CD4-positive, alpha-beta T cell treated with Interleukin-17A for 1 hour (primary cell): ENCODE data around the gene SNAPIN.
"Not testable (repeated sequence)": the region's sequence is repeated elsewhere in the genome, so short reads cannot be mapped to it uniquely, and the experiment has no call there.

Experiments used
- DNase-seq: peaks from one replicate; pipeline ENCODE4 v3.0.0-alpha.2; 2020

The SNAPIN gene

GRCh38 chr1:153649137-153649862 is 9.2 kb upstream of the SNAPIN start:
- DNase-seq, result peak; percentile 26

DNA sequence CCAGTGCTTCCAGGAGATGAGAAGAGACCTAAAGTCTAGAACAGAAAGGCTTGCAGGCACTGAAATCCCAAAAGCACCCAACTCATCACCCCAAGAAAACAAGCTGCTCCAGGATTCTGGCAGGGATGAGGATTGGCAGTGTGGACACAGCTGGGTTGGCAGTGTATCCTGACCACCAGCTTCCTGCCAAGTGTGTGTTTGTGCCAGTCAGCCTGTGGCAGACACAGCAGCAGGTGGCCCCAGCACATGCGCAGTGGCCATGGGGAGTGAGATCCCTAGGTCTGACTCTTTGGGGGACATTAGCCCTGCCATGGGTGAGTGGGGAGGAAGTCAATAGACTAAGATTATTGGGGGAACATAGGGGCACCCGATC is 8.7 kb upstream of the SNAPIN start:
- DNase-seq, result no peak

GRCh38 chr1:153651771-153652170 is 6.7 kb upstream of the SNAPIN start:
- no peak for DNase-seq

GRCh38 chr1:153652805-153653500 is 5.5 kb upstream of the SNAPIN start:
- no peak for DNase-seq

- DNase-seq, result no peak
Measured at GRCh38 chr1:153655333-153655732, 3.2 kb upstream of the SNAPIN start.

- no peak for DNase-seq
Measured at GRCh38 chr1:153659175-153659534, 652 bp downstream of the SNAPIN start.

- DNase-seq, result no peak
Measured at GRCh38 chr1:153659656-153660055, 1.2 kb downstream of the SNAPIN start.

- no peak for DNase-seq
Measured at GRCh38 chr1:153661111-153661708, 2.7 kb downstream of the SNAPIN start.

DNA sequence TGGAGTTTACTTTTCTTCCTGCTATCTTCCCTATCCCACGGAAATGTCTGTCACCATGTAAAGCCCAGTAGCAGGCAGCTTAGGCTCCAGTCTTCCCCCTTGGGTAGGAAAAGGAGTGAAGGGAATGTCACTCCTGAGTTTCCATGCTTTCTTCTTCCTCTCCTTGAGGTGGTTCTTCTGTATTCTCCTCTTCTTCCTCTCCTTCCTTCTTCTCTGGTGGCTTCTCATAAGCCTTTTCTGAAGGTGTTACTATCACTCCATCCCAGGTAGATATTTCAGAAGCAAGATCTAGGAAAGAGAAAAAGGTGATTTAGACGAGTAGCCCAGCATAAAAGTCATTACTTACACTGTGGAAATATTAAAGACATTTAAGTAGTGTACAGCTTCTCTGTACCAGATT is 3.8 kb downstream of the SNAPIN start:
- no peak for DNase-seq

- DNase-seq, result no peak
Measured at GRCh38 chr1:153663211-153663610, 4.7 kb downstream of the SNAPIN start.

GRCh38 chr1:153667439-153667838 is 8.9 kb downstream of the SNAPIN start:
- DNase-seq, result no peak

DNA sequence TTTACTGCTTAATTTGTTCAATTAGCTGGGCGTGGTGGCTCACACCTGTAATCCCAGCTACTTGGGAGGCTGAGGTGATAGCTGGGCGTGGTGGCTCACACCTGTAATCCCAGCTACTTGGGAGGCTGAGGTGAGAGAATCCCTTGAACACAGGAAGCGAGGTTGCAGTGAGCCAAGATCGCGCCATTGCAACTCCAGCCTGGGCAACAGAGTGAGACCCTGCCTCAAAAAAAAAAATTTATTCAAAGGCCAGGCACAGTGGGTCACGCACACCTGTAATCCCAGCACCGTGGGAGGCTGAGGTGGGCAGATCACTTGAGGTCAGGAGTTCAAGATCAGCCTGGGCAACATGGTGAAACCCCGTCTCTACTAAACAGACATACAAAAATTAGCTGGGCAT is 10.2 kb downstream of the SNAPIN start:
- DNase-seq, result not testable (repeated sequence)

DNA sequence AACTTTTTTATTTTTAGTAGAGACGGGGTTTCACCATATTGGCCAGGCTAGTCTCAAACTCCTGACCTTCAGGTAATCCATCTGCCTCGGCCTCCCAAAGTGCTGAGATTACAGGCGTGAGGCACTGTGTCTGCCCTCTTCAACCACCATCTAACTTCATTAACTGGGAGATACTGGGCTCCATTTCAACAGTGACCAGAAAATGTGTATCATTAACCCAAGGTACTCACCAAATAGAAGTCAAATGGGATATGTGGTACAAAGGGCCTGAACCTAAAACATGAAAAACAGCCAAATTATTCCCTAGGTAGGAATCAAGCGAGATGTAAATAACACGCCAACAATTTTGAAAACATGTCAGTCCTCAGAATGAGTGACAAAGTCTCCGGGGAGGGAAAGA is 11.1 kb downstream of the SNAPIN start:
- DNase-seq, result no peak

DNA sequence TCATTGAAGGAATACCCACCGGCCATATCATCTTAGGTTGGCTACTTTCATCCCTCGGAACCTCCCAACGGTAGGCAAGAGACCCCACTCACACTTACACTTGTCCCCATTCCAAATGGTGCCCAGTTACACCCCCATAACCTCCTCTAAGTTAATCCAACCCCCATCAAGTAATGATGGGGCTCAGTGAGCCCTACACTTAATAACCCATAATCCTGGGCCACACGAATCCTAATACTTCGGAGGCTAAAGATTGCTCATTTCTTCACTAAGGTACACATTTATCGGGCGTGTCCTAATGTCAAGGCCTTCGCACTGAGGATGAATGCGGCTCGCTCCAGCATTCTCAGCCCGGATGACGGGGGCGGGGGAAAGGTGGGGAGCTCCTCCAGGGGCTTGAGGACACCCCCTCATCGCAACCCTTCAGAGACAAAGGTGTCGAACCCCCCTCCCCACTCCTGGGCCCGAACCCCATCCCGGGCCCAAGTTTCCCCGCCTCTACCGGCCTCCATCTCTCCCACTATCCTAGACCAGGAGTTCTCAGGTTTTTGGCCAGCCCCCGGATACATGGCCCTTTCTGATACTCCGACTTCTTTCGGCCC is 11.9 kb downstream of the SNAPIN start:
- no peak for DNase-seq

DNA sequence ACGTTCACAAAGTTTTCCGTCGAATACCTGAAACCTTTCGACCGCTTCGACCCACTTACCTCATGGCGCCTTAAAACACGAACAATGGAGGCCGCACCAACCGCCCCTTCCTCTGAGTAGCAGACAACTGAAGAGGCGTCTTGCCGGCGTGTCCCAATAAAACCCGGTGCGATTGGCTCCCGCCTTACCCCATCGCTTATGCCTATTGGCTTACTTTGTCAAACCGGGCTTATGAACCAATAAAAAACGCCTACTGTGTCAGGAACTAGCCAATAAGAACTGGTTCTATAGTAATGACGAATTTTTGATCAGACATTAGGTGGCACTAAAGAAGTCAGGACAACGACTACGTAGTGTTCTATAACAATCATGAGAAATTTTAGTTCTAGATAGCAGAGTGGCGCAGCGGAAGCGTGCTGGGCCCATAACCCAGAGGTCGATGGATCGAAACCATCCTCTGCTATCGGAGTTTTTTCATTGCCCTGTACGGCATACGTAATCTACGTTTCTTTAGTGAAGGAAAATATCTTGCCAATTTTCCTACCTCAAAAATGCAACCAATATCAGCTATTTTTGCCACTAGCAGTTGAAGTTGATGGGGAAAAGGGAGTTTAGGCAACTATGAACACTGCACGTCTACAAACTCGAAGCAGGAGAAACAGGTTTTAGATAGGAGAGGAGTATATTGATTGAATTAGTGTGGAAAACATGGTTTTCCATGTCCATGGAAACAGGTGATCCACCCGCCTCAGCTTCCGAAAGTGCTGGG is 12.5 kb downstream of the SNAPIN start, which contains the start of gene ILF2:
Gene ILF2 (minus strand): TSS at position 135 of the 769 bp plus-strand sequence. CDS start 71 bp downstream, at position 64.
- DNase-seq, result peak; percentile 100

DNA sequence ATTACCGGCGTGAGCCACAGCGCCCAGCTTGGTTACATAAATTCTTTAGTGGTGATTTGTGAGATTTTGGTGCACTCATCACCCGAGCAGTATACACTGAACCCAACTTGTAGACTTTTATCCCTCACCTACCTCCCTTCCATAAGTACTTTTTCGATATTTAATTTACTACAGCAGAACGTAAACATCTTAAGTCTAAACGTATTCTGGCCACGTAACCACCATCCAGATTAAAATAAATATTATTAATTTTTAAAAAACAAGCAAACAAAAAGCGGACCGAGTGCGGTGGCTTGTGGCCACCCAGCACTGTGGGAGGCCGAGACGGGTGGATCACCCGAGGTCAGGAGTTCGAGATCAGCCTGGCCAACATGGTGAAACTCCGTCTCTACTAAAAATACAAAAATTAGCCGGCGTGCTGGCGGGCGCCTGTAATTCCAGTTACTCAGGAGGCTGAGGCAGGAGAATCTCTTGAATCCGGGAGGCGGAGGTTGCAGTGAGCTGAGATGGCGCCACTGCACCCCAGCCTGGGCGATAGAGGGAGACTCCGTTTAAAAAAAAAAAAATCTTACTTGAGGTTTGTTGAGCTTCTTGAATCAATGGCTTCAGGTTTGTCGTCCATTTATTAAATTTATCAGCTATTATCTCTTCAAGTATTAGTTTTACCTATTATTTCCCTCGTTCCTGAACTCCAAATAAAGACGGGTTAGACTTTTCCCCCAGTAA is 13.3 kb downstream of the SNAPIN start:
- peak; percentile 68 for DNase-seq

DNA sequence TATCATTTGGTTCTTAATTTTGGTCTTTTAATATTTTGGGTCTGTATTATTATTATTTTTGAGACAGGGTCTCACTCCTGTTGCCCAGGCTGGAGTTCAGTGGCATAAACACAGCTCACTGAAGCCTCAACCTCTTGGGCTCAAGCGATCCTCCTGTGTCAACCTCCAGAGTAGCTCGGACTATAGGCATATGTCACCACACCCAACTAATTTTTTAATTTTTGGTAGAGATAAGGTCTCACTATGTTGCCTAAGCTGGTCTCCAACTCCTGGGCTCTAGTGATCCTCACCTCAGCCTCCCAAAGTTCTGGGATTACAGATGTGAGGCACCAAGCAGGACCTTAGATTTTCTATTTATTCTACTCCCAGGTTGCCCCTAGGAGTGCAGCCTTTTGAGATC is 15.0 kb downstream of the SNAPIN start:
- DNase-seq, result no peak

DNA sequence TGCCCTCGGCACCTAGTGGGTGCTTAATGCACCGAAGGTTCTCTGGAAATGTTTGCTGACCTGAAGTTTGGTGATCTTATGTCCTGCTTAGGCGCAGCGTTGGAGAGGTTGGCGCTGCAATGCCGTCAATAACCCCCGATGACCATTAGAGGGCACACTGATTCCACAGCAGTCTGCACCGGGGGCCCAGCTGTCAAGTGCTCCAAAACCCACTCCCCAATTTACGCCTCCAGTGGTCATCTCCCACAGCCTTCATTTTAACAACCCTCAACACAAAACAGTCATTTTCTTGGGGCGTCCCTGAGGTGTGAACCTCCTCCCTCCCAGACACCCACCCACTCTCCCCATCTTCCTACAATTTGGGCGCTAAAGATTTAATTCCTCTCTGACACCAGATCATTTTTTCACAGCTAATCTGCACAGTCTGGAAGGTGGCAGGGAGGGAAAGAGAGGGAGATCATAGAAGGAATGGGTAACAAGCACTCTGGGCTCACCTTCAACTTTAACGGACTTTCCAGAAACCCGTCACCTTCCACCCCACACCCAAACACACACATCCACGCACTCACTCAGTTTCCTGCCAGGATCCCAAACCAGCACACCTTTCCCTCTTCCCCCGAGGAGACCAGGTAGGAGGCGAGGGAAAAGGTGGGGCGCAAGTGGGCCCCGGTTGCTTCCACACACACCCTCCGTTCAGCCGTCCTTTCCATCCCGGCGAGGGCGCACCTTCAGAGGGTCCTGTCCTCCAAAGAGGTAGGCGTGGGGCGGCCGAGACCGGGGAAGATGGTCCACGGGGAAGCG is 19.4 kb downstream of the SNAPIN start:
- DNase-seq, result peak; percentile 63

- DNase-seq, result no peak
Measured at GRCh38 chr1:153678519-153679336, 20.2 kb downstream of the SNAPIN start, which contains the start of gene NPR1. NPR1 (plus strand) TSS chr1:153678688; CDS start chr1:153679109, 421 bp downstream.
